HG03571 (cell line): ENCODE results near the gene BIN2.

Experiments used
- ATAC-seq: cut with Tn5 transposase; IDR thresholded peaks from one replicate; pipeline ENCODE4 v1.9.1; 2021; ENCODE audit not compliant: unreplicated experiment

The BIN2 gene

DNA sequence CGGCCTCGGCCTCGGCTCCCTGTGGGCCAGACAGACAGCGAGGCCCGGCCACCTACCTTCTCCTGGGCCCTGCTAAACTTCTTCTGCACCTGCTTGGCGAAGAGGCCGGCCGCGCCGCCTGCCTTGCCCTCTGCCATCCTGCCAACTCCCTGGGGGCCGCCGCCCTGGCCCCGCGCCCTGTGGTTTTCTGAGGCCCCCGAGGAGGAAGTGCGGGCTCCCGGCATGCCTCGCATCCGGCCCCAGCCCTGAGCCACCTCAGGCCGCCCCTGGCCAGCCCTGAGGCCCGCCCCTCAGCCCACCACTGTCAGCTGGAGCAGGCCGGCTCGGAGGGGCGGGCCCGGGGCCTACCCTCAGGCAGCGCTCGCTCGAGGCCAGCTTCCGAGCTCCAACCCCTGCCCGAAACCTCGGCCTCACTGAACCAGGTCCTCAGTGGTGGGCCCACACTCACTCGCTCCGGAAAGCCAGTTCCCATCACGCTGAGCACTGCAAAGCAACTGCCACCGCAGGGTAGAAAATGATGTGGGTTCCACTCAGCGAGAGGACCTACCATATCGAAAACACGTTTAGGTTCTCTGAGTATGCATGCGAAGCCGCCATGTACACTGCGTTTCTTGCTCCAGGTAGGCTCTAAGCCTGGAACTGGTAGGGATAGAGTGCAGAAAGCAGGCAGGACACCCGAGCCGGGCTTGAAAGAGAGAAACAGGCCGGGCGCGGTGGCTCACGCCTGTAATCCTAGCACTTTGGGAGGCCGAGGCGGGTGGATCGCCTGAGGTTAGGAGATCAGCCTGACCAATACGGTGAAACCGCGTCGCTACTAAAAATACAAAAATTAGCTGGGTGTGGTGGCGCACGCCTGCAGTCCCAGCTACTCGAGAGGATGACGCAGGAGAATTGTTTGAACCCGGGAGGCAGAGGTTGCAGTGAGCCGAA is at the start of gene BIN2:
Gene BIN2 (minus strand): TSS at position 209 of the 930 bp plus-strand sequence. CDS start 72 bp downstream, at position 137.
- peak; percentile 50 for ATAC-seq

- no peak for ATAC-seq
Measured at GRCh38 chr12:51373187-51373586, 49.2 kb upstream of the BIN2 start.

DNA sequence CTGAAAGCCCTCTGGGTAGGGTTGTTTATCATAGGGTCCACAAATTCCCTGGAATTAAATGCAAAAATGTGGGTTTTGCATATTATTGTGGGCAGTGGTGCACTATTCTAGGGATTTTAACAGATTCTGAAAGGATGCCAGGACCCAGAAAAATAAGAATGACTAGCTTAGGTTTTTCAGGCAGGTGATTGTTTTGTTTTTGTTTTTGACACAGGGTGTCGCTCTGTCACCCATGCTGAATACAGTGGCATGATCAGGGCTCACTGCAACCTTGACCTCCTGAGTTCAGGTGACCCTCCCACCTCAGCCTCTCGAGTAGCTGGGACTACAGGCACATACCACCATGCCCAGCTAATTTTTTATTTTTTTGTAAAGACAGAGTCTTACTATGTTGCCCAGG is 48.0 kb upstream of the BIN2 start:
- ATAC-seq: no peak

- ATAC-seq: no peak
Measured at GRCh38 chr12:51371295-51371953, 47.5 kb upstream of the BIN2 start.

DNA sequence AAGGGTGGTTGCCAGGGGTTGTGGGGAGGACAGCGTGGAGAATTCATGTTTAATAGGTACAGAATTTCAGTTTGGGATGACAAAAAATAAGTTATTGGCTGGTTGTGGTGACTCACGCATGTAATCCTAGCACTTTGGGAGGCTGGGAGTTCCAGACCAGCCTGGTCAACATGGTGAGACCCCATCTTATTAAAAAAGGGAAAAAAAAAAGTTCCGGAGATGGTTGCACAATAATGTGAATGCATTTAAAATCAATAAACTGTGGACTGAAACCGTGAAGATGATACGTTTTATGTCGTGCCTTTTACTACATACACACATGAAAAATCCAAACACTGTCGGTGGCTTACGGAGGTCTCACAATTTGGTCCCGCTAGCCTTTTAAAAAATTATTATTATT is 46.7 kb upstream of the BIN2 start:
- ATAC-seq: no peak

GRCh38 chr12:51369581-51369980 is 45.6 kb upstream of the BIN2 start:
- ATAC-seq: no peak

- peak; percentile 97 for ATAC-seq
Measured at GRCh38 chr12:51368640-51369517, 44.9 kb upstream of the BIN2 start.

- ATAC-seq: no peak
Measured at GRCh38 chr12:51365276-51365675, 41.3 kb upstream of the BIN2 start.

- ATAC-seq: no peak
Measured at GRCh38 chr12:51364001-51364400, 40.0 kb upstream of the BIN2 start.

GRCh38 chr12:51362747-51363342 is 38.9 kb upstream of the BIN2 start:
- ATAC-seq: no peak

DNA sequence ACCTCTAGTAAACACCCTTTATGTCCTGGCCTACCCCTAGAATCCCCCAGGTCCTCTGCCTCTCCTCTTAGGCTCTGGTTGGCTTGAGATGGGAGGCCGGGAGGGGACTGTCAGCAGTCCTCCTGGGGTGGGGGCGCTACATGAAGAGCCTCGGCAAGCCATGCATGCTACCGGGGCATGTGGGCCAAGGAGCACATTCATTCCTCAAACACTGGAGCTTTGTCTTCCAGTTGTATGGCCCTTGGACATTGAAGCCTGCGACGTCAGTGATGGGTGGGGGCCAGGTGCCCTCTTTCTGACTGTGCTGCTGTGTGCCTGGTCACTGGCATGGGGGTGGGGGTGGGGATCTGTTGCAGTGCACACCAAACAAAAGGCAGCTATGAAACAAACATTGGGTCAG is 38.3 kb upstream of the BIN2 start:
- ATAC-seq: no peak

DNA sequence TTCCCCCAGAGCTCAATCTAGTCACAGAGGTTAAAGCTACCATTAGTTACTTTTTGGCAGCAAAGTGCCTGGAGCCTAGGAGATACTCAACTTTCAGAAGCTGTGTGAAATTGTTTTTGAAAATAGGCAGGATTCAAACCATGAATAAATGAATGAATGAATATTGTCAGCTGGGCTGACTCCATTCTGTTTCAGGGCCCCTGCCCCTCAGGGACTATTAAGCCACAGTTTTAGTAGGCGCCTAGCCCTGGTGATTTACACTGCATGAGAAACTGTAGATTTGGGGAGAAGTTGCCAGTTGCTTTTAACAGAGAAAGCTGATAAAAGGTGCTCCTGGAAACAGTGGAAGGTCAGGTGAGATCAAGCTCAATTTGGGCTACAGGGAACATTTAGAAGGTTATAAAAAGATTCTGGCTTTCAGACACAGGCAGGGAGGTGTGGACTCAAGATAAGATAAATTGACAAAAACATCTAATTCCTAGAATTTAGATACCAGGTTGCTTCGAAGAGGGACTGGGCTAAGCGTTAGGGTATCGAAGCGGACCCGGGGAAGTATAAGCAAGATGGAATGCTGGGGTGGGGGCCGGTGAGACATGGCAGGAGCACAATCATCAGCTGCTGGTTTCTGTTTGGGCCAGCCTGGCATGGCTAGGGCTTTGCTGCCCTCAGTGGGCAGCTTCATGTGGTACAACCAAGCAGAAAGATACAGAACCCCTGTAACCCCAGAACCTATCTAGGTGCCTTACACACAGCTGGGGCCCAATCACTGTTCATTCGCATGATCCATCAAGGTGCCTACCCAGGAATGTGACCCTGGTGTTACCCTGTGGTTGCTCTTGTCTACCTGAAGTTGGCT is 37.4 kb upstream of the BIN2 start:
- no peak for ATAC-seq

GRCh38 chr12:51360315-51360714 is 36.3 kb upstream of the BIN2 start:
- ATAC-seq: no peak

GRCh38 chr12:51359851-51360250 is 35.9 kb upstream of the BIN2 start:
- ATAC-seq: no peak

GRCh38 chr12:51358496-51358895 is 34.5 kb upstream of the BIN2 start:
- no peak for ATAC-seq

GRCh38 chr12:51357374-51358047 is 33.5 kb upstream of the BIN2 start:
- ATAC-seq: no peak

GRCh38 chr12:51351913-51352532 is 28.0 kb upstream of the BIN2 start:
- no peak for ATAC-seq

GRCh38 chr12:51349026-51349425 is 25.1 kb upstream of the BIN2 start:
- no peak for ATAC-seq

GRCh38 chr12:51348116-51348515 is 24.1 kb upstream of the BIN2 start:
- ATAC-seq: no peak
